ENCODE data around the gene FAM200A. TPM values are rescaled to one million over a fixed set of nuclear protein-coding genes. Genes with fewer than 3 reads are reported as not detected.

Gene FAM200A
- total and polyA plus RNA-seq, 2 of the 13 experiments (the other 11 are each of a cell fraction or from before 2014, with no cell fraction given): 4.7 to 6.3 TPM

DNA sequence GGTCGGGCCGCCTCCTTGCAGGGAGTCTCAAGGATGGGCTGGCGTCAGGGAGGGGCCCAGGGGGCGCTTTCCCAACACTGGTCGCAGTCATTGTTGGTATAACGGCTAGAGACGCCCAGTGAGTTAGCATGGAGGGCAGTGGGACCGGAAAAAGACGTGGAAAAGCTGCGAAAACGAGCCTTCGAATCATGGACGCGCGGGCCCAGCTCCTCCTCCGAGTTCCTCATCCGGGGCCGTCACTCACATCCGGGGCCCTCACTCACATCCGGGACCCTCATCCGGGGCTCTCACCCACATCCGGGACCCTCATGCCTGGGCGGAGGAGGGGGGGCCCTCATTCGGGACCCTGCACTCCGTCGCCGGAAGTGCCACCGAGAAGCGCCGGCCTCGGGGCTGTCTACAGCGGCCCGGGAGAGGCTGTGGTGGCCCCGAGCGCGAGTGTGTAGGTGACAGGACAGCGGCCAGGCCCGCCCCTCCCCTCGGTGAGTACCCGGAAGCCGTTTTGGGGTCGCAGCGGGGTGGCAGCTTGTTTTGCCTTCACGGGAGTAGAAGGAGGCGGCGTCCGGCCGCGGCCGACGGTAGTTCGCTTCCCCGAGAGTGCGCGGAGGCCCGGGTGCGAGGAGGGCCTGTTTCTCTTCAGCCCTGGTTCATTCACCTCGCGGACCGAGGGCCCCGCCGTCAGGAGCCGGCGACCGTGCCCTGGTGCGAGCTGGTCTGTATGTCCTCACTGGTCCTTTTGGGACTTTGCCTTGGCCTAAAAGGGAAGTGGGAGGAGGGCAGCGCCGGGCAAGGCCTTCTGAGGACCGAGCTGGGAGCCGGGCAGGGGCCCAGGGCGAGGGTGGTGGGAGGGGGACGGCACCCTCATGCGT, 6.6 kb upstream of the FAM200A start, which contains the start of gene ZNF655 (continued):
- TF ChIP-seq, protein P1, sequence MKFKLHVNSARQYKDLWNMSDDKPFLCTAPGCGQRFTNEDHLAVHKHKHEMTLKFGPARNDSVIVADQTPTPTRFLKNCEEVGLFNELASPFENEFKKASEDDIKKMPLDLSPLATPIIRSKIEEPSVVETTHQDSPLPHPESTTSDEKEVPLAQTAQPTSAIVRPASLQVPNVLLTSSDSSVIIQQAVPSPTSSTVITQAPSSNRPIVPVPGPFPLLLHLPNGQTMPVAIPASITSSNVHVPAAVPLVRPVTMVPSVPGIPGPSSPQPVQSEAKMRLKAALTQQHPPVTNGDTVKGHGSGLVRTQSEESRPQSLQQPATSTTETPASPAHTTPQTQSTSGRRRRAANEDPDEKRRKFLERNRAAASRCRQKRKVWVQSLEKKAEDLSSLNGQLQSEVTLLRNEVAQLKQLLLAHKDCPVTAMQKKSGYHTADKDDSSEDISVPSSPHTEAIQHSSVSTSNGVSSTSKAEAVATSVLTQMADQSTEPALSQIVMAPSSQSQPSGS (CRISPR knock-in tag; IDR thresholded peaks at IDR 0.05): 0 out of 2 replicates have a peak, but pooled peaks have one; percentile 21
- no peak for TF ChIP-seq SCMH1 (CRISPR knock-in tag; IDR thresholded peaks at IDR 0.05; ENCODE audit: borderline replicate concordance)
- no peak for TF ChIP-seq ATAD3A (CRISPR knock-in tag; IDR thresholded peaks at IDR 0.05)
- peak; percentile 62 for TF ChIP-seq ZNF781 (CRISPR knock-in tag; IDR thresholded peaks at IDR 0.05; ENCODE audit: borderline replicate concordance, not compliant biosample characterization)
- TF ChIP-seq, protein P2, sequence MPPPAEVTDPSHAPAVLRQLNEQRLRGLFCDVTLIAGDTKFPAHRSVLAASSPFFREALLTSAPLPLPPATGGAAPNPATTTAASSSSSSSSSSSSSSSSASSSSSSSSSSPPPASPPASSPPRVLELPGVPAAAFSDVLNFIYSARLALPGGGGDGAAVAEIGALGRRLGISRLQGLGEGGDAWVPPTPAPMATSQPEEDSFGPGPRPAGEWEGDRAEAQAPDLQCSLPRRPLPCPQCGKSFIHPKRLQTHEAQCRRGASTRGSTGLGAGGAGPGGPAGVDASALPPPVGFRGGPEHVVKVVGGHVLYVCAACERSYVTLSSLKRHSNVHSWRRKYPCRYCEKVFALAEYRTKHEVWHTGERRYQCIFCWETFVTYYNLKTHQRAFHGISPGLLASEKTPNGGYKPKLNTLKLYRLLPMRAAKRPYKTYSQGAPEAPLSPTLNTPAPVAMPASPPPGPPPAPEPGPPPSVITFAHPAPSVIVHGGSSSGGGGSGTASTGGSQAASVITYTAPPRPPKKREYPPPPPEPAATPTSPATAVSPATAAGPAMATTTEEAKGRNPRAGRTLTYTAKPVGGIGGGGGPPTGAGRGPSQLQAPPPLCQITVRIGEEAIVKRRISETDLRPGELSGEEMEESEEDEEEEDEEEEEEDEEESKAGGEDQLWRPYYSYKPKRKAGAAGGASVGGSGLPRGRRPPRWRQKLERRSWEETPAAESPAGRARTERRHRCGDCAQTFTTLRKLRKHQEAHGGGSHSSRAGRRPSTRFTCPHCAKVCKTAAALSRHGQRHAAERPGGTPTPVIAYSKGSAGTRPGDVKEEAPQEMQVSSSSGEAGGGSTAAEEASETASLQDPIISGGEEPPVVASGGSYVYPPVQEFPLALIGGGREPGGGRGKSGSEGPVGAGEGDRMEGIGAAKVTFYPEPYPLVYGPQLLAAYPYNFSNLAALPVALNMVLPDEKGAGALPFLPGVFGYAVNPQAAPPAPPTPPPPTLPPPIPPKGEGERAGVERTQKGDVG (CRISPR knock-in tag; IDR thresholded peaks at IDR 0.05; ENCODE audit: borderline replicate concordance): 0 out of 2 replicates have a peak, but pooled peaks have one; percentile 44
- TF ChIP-seq ZNF558 (CRISPR knock-in tag; IDR thresholded peaks at IDR 0.05; ENCODE audit: borderline replicate concordance): peak; percentile 83
- TF ChIP-seq, protein P3, sequence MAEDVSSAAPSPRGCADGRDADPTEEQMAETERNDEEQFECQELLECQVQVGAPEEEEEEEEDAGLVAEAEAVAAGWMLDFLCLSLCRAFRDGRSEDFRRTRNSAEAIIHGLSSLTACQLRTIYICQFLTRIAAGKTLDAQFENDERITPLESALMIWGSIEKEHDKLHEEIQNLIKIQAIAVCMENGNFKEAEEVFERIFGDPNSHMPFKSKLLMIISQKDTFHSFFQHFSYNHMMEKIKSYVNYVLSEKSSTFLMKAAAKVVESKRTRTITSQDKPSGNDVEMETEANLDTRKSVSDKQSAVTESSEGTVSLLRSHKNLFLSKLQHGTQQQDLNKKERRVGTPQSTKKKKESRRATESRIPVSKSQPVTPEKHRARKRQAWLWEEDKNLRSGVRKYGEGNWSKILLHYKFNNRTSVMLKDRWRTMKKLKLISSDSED (CRISPR knock-in tag; IDR thresholded peaks at IDR 0.05): no peak
- TF ChIP-seq SAFB2 (CRISPR knock-in tag; IDR thresholded peaks at IDR 0.05; ENCODE audit: borderline replicate concordance, low read depth): peak; percentile 31; the same call in 1 of the 2 replicates
- peak; percentile 64; the same call in 1 of the 2 replicates for TF ChIP-seq TARDBP (CRISPR knock-in tag; IDR thresholded peaks at IDR 0.05)
- no peak; the same call in none of the 2 replicates for TF ChIP-seq NRL (CRISPR knock-in tag; IDR thresholded peaks at IDR 0.05; ENCODE audit: borderline replicate concordance)
- TF ChIP-seq, protein P4, sequence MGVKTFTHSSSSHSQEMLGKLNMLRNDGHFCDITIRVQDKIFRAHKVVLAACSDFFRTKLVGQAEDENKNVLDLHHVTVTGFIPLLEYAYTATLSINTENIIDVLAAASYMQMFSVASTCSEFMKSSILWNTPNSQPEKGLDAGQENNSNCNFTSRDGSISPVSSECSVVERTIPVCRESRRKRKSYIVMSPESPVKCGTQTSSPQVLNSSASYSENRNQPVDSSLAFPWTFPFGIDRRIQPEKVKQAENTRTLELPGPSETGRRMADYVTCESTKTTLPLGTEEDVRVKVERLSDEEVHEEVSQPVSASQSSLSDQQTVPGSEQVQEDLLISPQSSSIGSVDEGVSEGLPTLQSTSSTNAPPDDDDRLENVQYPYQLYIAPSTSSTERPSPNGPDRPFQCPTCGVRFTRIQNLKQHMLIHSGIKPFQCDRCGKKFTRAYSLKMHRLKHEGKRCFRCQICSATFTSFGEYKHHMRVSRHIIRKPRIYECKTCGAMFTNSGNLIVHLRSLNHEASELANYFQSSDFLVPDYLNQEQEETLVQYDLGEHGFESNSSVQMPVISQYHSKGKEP (CRISPR knock-in tag; IDR thresholded peaks at IDR 0.05): peak; percentile 68; the same call in 1 of the 2 replicates
- TF ChIP-seq, protein P5, sequence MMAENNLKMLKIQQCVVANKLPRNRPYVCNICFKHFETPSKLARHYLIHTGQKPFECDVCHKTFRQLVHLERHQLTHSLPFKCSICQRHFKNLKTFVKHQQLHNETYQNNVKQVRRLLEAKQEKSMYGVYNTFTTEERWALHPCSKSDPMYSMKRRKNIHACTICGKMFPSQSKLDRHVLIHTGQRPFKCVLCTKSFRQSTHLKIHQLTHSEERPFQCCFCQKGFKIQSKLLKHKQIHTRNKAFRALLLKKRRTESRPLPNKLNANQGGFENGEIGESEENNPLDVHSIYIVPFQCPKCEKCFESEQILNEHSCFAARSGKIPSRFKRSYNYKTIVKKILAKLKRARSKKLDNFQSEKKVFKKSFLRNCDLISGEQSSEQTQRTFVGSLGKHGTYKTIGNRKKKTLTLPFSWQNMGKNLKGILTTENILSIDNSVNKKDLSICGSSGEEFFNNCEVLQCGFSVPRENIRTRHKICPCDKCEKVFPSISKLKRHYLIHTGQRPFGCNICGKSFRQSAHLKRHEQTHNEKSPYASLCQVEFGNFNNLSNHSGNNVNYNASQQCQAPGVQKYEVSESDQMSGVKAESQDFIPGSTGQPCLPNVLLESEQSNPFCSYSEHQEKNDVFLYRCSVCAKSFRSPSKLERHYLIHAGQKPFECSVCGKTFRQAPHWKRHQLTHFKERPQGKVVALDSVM (CRISPR knock-in tag; IDR thresholded peaks at IDR 0.05): no peak
- peak; percentile 41; the same call in 1 of the 2 replicates for TF ChIP-seq MEIS2 (CRISPR knock-in tag; IDR thresholded peaks at IDR 0.05)
- TF ChIP-seq WIZ (CRISPR knock-in tag; IDR thresholded peaks at IDR 0.05): no peak
- TF ChIP-seq ZNF724P (CRISPR knock-in tag; IDR thresholded peaks at IDR 0.05; ENCODE audit: borderline replicate concordance): no peak
- no peak for TF ChIP-seq NFIC (IDR thresholded peaks at IDR 0.05; ENCODE audit: low read length)
- peak; percentile 50; the same call in 1 of the 2 replicates for TF ChIP-seq ZNF329 (CRISPR knock-in tag; IDR thresholded peaks at IDR 0.05; ENCODE audit: low read depth)
- no peak for TF ChIP-seq SMAD9 (CRISPR knock-in tag; IDR thresholded peaks at IDR 0.05)

Data from HepG2 (cell line).